Parathyroid adenoma (tissue), 2 donors: ENCODE results near the gene SETX.

Experiments used
- H2AFZ ChIP-seq: fragments of 300-600 bp; sonication (generic); one replicate; pipeline ENCODE4 v1.7.0; 2017; ENCODE audit warnings: antibody characterized with exemption, mild to moderate bottlenecking
- H3K27ac ChIP-seq: fragments of 300-600 bp; sonication (generic); one replicate; pipeline ENCODE4 v1.7.0; 2017
- H3K27me3 ChIP-seq: fragments of 300-600 bp; sonication (generic); one replicate; pipeline ENCODE4 v1.7.0; 2017; ENCODE audit warnings: low read length; ENCODE audit not compliant: control insufficient read depth, insufficient read depth
- H3K36me3 ChIP-seq: fragments of 300-600 bp; sonication (generic); one replicate; pipeline ENCODE4 v1.7.0; 2017; ENCODE audit warnings: low read length; ENCODE audit not compliant: control insufficient read depth, insufficient read depth
- H3K4me1 ChIP-seq: fragments of 300-600 bp; sonication (generic); one replicate; pipeline ENCODE4 v1.7.0; 2017; ENCODE audit warnings: control low read depth
- H3K4me2 ChIP-seq: fragments of 300-600 bp; sonication (generic); one replicate; pipeline ENCODE4 v1.7.0; 2017; ENCODE audit warnings: low read length
- H3K4me3 ChIP-seq: fragments of 300-600 bp; sonication (generic); one replicate; pipeline ENCODE4 v1.7.0; 2017; ENCODE audit warnings: low read depth, low read length
- H3K79me2 ChIP-seq: fragments of 300-600 bp; sonication (generic); one replicate; pipeline ENCODE4 v1.7.0; 2017; ENCODE audit warnings: control low read depth
- H3K9ac ChIP-seq: fragments of 300-600 bp; sonication (generic); one replicate; pipeline ENCODE4 v1.7.0; 2017; ENCODE audit warnings: mild to moderate bottlenecking
- H3K9me3 ChIP-seq: fragments of 300-600 bp; sonication (generic); one replicate; pipeline ENCODE4 v1.7.0; 2017; ENCODE audit warnings: low read length; ENCODE audit not compliant: control insufficient read depth
- CTCF ChIP-seq: fragments of 300-600 bp; sonication (generic); IDR thresholded peaks from one replicate; pipeline ENCODE4 v1.7.0; 2017; ENCODE audit warnings: antibody characterized with exemption, mild to moderate bottlenecking
- donor health status: primary hyperparathyroidism.

The SETX gene

GRCh38 chr9:132311978-132312377 lies 42.8 kb downstream of the SETX start:
- no peak for TF ChIP-seq CTCF
- Histone ChIP-seq H2AFZ (no peak overlapping the region), H3K4me2 (no peak overlapping the region), H3K9me3 (no peaks in the 10 kb centered on the region), H3K4me3 (no peak overlapping the region), H3K9ac (no peak overlapping the region), H3K4me1 (no peaks in the 10 kb centered on the region), H3K79me2 (no peaks in the 10 kb centered on the region), H3K27ac (no peak overlapping the region), H3K27me3 (no peaks in the 10 kb centered on the region), H3K36me3 (no peaks in the 10 kb centered on the region)

- H3K36me3 ChIP-seq: no peaks in the 10 kb centered on the region
- H3K4me1 ChIP-seq: no peaks in the 10 kb centered on the region
- H3K9me3 ChIP-seq: no peaks in the 10 kb centered on the region
- no peaks in the 10 kb centered on the region for H3K27me3 ChIP-seq
- H3K4me2 ChIP-seq: no peak overlapping the region
- no peak for TF ChIP-seq CTCF
- H3K27ac ChIP-seq: no peak overlapping the region
- no peaks in the 10 kb centered on the region for H3K79me2 ChIP-seq
- H2AFZ ChIP-seq: no peak overlapping the region
- no peak overlapping the region for H3K9ac ChIP-seq
- H3K4me3 ChIP-seq: no peak overlapping the region
Measured at GRCh38 chr9:132309056-132309455, 45.7 kb downstream of the SETX start.

GRCh38 chr9:132301521-132301920 lies 53.3 kb downstream of the SETX start:
- Histone ChIP-seq H3K79me2 (no peaks in the 10 kb centered on the region), H3K36me3 (no peaks in the 10 kb centered on the region), H3K27me3 (no peaks in the 10 kb centered on the region)

GRCh38 chr9:132299221-132299620 lies 55.6 kb downstream of the SETX start:
- H3K9ac ChIP-seq: no peak overlapping the region
- H3K27me3 ChIP-seq: no peaks in the 10 kb centered on the region
- TF ChIP-seq CTCF: no peak
- H3K27ac ChIP-seq: no peak overlapping the region
- no peaks in the 10 kb centered on the region for H3K4me1 ChIP-seq
- no peaks in the 10 kb centered on the region for H3K9me3 ChIP-seq
- H2AFZ ChIP-seq: no peak overlapping the region
- H3K79me2 ChIP-seq: no peaks in the 10 kb centered on the region
- no peak overlapping the region for H3K4me3 ChIP-seq
- no peaks in the 10 kb centered on the region for H3K36me3 ChIP-seq
- H3K4me2 ChIP-seq: no peak overlapping the region

More at GRCh38 chr9:132301521-132301920, 53.3 kb downstream of the SETX start:
- Histone ChIP-seq H3K9me3 (no peaks in the 10 kb centered on the region), H3K9ac (no peak overlapping the region), H3K4me3 (no peak overlapping the region), H3K27ac (no peak overlapping the region), H2AFZ (no peak overlapping the region), H3K4me1 (no peaks in the 10 kb centered on the region), H3K4me2 (no peak overlapping the region)
- TF ChIP-seq CTCF: no peak

GRCh38 chr9:132295181-132295580 lies 59.6 kb downstream of the SETX start:
- H3K9me3 ChIP-seq: no peaks in the 10 kb centered on the region
- no peak for TF ChIP-seq CTCF
- no peak overlapping the region for H3K4me2 ChIP-seq
- no peak overlapping the region for H3K4me3 ChIP-seq
- no peaks in the 10 kb centered on the region for H3K79me2 ChIP-seq
- no peaks in the 10 kb centered on the region for H3K4me1 ChIP-seq
- H3K36me3 ChIP-seq: no peaks in the 10 kb centered on the region
- no peak overlapping the region for H3K27ac ChIP-seq
- no peak overlapping the region for H2AFZ ChIP-seq
- no peak overlapping the region for H3K9ac ChIP-seq
- no peaks in the 10 kb centered on the region for H3K27me3 ChIP-seq
